H1 (cell line): ENCODE measurements around the gene RBM17.

Experiments
- POLR2A ChIP-seq, 2 experiments: IDR thresholded peaks; 1 replicate in 1 of 2; 2 replicates in 1 of 2; pipeline ENCODE4 v1.6.1; 2011; ENCODE audit warnings: low read depth in 2 of 2, low read length in 2 of 2, mild to moderate bottlenecking in 2 of 2; ENCODE audit errors: control extremely low read depth in 1 of 2
- RFX5 ChIP-seq: IDR thresholded peaks from 2 replicates; pipeline ENCODE4 v1.6.1; 2011; ENCODE audit warnings: low read depth, low read length, improper control_type of control experiment, borderline replicate concordance
- RNF2 ChIP-seq: fragments of 200-900, 300-1000 bp; sonication (generic); IDR thresholded peaks from 2 replicates; pipeline ENCODE4 v1.7.1; 2016; ENCODE audit warnings: borderline replicate concordance, low read depth, mild to moderate bottlenecking, antibody characterized with exemption, low read length; ENCODE audit not compliant: poor library complexity, severe bottlenecking; ENCODE audit errors: missing control alignments
- SRF ChIP-seq: IDR thresholded peaks from 2 replicates; pipeline ENCODE4 v1.6.1; 2011; ENCODE audit warnings: mild to moderate bottlenecking, low read depth, low read length, moderate library complexity
- TAF1 ChIP-seq: IDR thresholded peaks from 2 replicates; pipeline ENCODE4 v1.6.1; 2011; ENCODE audit warnings: mild to moderate bottlenecking, low read depth, low read length
- TCF12 ChIP-seq: IDR thresholded peaks from 2 replicates; pipeline ENCODE4 v1.6.1; 2011; ENCODE audit warnings: low read depth, mild to moderate bottlenecking, low read length
- YY1 ChIP-seq: IDR thresholded peaks from 2 replicates; pipeline ENCODE4 v1.6.1; 2011; ENCODE audit warnings: low read depth, mild to moderate bottlenecking, low read length
- TF ChIP-seq, protein P1 (sequence below), 3 experiments: IDR thresholded peaks; 1 replicate in 2 of 3; 2 replicates in 1 of 3; pipeline versions ENCODE4 v1.5.1 to v1.6.1; 2011; ENCODE audit warnings: low read length in 3 of 3, mild to moderate bottlenecking in 3 of 3, inconsistent platforms in 2 of 3, low read depth in 1 of 3, moderate library complexity in 1 of 3; ENCODE audit not compliant: insufficient read depth in 1 of 3; ENCODE audit errors: control extremely low read depth in 1 of 3

GRCh38 chr10:6065406-6065805 is 23.4 kb upstream of the RBM17 start:
- no peak for TF ChIP-seq TAF1
- TF ChIP-seq, protein P1, sequence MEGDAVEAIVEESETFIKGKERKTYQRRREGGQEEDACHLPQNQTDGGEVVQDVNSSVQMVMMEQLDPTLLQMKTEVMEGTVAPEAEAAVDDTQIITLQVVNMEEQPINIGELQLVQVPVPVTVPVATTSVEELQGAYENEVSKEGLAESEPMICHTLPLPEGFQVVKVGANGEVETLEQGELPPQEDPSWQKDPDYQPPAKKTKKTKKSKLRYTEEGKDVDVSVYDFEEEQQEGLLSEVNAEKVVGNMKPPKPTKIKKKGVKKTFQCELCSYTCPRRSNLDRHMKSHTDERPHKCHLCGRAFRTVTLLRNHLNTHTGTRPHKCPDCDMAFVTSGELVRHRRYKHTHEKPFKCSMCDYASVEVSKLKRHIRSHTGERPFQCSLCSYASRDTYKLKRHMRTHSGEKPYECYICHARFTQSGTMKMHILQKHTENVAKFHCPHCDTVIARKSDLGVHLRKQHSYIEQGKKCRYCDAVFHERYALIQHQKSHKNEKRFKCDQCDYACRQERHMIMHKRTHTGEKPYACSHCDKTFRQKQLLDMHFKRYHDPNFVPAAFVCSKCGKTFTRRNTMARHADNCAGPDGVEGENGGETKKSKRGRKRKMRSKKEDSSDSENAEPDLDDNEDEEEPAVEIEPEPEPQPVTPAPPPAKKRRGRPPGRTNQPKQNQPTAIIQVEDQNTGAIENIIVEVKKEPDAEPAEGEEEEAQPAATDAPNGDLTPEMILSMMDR (IDR thresholded peaks at IDR 0.05; ENCODE audit: control extremely low read depth in 1 of 3, insufficient read depth in 1 of 3, low read depth in 1 of 3, low read length in 3 of 3) = no peak
- no peak for TF ChIP-seq SRF
- no peak for TF ChIP-seq TCF12
- no peak for TF ChIP-seq YY1
- TF ChIP-seq RFX5 = no peak
- TF ChIP-seq RNF2 = no peak
- TF ChIP-seq POLR2A (IDR thresholded peaks at IDR 0.05; ENCODE audit: control extremely low read depth in 1 of 2, low read depth in 2 of 2, low read length in 2 of 2) = no peak
